SKM-1 treated with dmso at 0.1 percent for 144 hours (cell line): ENCODE data around the gene ATG5.

Experiments used
- DNase-seq: peaks from one replicate; lab custom pipeline; 2025; ENCODE audit not compliant: unreplicated experiment; lab: John Stamatoyannopoulos, UW

The ATG5 gene

GRCh38 chr6:106134906-106135634, 190.5 kb downstream of the ATG5 start:
- no peak for DNase-seq
